ENCODE data around the gene TAMALIN.

The TAMALIN gene

DNA sequence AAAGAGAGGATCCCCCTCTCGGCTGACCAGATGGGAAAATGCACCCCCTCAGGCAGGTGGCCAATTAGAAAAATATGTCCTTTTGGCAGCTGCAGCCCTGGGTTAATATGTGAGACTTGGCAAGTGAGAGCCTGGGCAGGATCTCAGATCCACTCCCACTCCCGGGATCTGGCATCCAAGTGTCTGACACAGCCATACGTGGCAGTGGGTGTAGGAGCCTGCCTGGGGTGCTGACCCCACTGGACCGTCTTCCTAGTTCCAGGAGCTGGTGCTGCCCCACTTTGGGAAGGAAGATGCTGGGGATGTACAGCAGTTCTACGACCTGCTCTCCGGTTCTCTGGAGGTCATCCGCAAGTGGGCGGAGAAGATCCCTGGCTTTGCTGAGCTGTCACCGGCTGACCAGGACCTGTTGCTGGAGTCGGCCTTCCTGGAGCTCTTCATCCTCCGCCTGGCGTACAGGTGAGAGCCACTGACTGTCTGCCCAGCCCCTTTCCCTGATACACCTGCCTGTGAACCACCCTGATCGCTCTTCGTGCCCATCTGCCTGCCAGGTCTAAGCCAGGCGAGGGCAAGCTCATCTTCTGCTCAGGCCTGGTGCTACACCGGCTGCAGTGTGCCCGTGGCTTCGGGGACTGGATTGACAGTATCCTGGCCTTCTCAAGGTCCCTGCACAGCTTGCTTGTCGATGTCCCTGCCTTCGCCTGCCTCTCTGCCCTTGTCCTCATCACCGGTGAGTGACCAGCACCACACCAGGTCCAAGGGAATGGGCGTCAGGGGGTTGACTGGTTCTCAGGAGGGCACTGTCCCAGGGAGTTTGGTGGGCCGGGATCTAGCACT, 50.3 kb downstream of the TAMALIN start:
- no peak for DNase-seq

DNA sequence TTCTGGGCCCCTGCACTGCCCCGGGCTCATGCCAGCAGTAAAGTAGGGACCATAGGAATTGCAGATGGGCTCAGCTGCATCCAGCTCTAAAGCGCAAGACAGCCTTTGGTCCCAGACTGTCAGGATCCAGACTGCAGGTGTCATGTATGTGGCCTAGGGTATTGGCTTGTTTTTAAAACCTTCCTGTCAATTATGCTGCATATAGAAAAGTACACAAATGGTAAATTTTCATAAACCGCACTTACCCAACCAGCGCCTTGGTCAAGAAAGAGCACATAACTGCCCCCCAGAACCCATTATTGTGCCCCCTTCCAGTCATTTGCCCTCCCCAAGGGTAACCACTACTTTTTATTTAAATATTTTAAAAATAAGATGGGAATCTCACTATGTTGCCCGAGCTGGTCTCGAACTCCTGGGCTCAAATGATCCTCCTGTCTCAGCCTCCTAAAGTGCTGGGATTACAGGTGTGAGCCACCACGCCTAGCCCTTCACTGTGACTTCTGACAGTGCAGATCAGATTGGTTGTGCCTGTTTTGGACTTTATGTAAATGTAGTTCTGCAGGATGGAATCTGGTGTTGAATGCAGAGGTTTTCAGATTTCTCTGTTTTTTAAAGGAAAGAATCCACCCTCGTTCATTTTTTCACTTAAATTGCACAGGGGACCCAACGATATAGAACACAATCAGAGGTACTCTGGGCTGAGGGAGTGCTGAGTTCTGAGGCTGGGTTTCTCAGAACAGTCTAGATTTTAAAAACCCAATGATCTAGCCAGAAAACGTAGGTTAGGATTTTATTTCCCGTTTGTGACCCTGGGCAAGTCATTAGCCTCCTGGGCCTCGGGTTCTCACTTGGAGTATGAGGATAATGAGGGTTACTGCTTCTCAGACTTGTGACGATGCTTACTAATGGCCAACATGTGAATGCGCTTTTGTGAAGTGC, 51.2 kb downstream of the TAMALIN start:
- no peak for DNase-seq

GRCh38 chr12:52058631-52059361, 52.0 kb downstream of the TAMALIN start:
- DNase-seq, result no peak

DNA sequence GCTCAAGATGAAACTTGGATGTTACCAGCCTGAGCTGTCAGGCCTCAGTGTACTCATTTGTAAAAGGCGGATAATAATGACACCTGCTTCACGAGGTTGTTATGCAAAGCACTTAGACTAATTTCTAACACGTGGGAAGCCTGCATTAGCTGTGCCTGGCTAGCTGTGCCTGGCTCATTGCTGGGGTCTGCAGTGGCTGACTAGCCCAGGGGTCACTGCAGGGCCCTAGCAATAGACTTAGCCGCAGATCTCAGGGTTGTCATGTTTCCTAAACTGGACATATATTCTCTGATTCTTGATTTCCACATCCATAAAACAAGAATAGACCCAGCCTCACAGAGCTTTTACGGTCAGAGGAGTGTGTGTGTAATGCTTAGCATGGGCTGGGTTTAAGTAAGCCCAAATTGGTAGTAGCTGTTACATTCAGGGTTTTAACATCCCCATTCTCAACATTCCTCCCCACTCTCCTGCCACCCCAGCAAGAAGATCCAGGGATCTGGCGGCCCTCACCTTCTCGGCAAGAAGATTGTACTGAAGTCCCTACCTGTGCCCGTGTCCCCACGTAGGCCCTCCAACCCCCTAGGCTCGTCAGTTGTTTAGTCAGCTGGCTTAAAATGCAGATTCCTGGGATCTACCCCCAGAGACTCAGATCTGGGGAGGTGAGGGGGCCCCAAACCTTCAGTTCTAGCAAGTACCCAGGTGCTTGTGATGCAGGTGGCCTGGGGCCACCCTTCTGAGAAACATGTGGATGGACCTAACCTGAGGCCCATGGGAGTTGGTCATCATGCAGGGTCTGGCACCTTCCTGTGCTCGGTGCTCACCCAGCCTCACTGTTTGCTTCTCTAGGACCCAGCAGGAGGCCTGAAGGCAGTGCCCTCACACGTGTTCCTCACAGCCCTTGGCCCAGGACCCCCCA, 53.1 kb downstream of the TAMALIN start:
- DNase-seq, result no peak

GRCh38 chr12:52060498-52061177, 53.9 kb downstream of the TAMALIN start:
- DNase-seq, result no peak

DNA sequence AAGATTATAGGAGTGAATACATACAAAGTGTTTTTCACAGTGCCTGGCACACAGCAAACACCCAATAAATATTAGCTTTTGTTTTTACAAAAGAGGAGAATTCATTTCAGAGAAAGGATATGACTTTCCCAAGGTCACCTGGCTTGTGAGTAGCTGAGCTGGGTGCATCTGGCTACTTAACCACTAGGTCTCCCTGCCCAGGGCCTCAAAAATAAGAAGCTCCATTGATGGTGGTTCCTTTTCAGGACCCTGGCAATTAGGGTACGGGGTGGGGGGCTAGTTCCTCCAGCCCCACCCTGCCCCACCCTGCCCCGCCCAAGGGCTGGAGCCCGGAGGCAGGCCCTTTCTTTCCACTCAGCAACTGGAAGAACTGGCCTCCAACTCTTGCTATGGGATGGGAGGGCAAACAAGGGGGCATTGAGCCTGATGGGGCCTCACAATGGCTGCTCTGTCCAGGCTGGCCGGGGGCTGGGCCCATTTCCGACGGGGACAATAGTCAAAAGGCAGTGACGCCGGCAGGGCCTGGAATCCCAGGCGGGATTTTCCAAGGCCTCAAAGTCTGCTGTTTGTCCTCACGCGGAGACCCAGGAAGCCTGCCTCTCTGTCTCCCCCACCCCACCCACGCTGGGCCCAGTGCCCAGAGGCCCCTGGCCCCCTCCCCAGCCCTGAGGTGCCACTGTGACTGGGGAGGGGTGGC, 54.9 kb downstream of the TAMALIN start:
- DNase-seq, result no peak

- DNase-seq, result no peak
Measured at GRCh38 chr12:52062167-52063081, 55.7 kb downstream of the TAMALIN start.

DNA sequence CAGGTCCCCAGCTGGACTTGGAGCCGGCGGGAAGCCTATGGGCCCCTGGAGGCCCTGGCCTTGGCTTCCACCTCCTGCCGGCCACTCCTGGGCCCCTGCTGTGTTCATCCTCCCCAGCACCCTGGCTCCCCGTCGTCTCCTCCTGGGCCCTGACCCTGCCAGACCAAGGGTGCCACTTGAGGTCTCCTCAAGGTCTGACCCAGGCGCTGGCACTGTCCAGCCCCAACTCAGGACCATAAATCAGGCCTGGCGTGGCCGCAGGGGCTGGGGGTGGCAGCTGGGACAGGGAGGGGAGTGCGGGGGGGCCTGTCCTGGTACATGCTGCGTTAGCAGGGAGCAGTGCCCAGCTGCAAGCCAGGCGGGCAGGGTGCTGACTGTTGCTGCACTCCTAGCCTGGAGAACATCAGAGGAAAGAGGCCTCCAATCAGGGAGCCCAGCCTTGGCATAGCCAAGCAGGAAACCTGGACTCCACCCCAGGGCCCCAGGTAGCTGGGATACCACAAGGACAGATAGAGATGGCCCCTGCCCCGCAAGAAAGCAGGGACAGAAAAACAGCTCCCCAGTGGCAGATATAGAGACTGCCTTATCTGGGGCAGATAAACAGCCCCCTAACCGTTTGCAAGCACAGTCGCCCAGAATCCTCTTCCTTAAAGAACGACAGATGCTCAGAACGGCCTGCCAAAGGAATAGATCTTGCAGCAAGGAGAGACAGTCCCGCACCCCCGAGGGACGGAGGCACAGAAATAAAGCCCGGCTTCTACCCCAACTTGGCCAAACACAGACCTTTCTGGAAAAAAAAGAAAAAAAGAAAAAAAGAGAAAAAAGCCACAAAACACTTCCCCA, 56.6 kb downstream of the TAMALIN start:
- DNase-seq, result no peak

DNA sequence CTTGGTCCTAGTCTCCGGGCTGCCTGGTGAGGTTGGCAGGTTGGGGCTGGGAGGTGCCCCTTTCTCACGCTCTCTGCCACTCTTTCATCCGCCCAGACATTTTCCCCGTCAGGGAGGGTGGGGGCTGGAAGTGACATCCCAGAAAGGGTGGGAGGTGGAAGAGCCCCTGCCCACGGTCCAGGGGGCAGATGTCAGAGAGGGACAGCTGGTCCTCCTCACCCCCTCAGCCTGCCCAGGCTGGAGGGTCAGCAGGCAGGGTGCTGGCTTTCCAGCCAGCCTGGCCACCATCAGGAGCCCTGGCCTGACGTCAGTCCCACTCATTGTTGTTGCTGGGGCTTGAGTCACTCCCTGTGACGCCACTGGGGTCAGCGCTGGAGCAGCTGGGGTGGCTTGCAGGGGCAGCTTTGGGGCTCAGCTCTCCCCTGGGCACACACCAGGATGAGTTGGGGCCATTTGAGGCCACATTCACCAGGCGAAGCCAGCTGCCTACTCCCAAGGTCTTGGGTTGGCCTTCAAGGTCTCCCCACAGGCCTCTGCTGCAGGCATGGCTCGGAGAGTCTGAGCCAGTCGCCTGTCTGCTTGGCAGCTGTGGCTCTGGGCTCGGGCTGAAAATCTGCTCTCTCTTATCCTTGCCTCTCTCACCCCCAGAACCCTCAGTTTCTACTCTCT, 57.4 kb downstream of the TAMALIN start:
- no peak for DNase-seq

Measured in activated CD4-positive, alpha-beta T cell treated with anti-CD3 and anti-CD28 coated beads, Interleukin-2, amount 50 U/mL, for 48 hours (primary cell).